Stomach (tissue), 9 donors: ENCODE data around the gene NRIP2. TPM values are rescaled to one million over a fixed set of nuclear protein-coding genes. Genes with fewer than 3 reads are reported as not detected.

Experiments
- DNase-seq, 2 donors: peaks; one replicate each; pipeline versions ENCODE4 v3.0.0 to v3.0.0-alpha.2; 2013 to 2019
- H3K27ac ChIP-seq, 5 donors: fragments of 200-600 bp in 4 of 5; sonication (generic) in 4 of 5; one replicate each; pipeline ENCODE4 v1.5.1; 2013 to 2019; ENCODE audit warnings: mild to moderate bottlenecking in 1 of 5, moderate library complexity in 1 of 5
- H3K27me3 ChIP-seq, 3 donors: fragments of 200-600 bp; sonication (generic); one replicate each; pipeline ENCODE4 v1.5.1; 2017 to 2019; ENCODE audit warnings: mixed run types in 1 of 3
- H3K36me3 ChIP-seq, 4 donors: fragments of 200-600 bp; sonication (generic); 1 replicate in 3 of 4; 2 replicates in 1 of 4; pipeline ENCODE4 v1.5.1; 2016 to 2019
- H3K4me1 ChIP-seq, 4 donors: fragments of 200-600 bp; sonication (generic); one replicate each; pipeline ENCODE4 v1.5.1; 2016 to 2019
- H3K4me3 ChIP-seq, 4 donors: fragments of 200-600 bp; sonication (generic) in 3 of 4; one replicate each; pipeline ENCODE4 v1.5.1; 2016 to 2019; ENCODE audit warnings: mild to moderate bottlenecking in 1 of 4
- H3K9me3 ChIP-seq, 4 donors: fragments of 200-600 bp; sonication (generic); one replicate each; pipeline ENCODE4 v1.5.1; 2016 to 2019
- CTCF ChIP-seq, 7 experiments: fragments of 450-650 bp in 4 of 7; fragments of 200-600 bp in 3 of 7; sonication (generic) in 3 of 7; IDR thresholded peaks; one replicate each; pipeline ENCODE4 v1.5.1; 2016 to 2019; ENCODE audit warnings: antibody characterized with exemption in 7 of 7, control low read depth in 2 of 7, mild to moderate bottlenecking in 1 of 7
- EP300 ChIP-seq: sonication (generic); formaldehyde crosslinking; IDR thresholded peaks from one replicate; pipeline ENCODE4 v1.6.1; 2017; ENCODE audit warnings: antibody characterized with exemption
- POLR2A ChIP-seq, 4 donors: fragments of 450-650 bp; IDR thresholded peaks; one replicate each; pipeline ENCODE4 v1.6.1; 2016; ENCODE audit warnings: antibody characterized with exemption in 4 of 4, control low read depth in 2 of 4, mild to moderate bottlenecking in 1 of 4, moderate library complexity in 1 of 4
- POLR2AphosphoS5 ChIP-seq, 3 donors: sonication (generic); formaldehyde crosslinking; IDR thresholded peaks; one replicate each; pipeline ENCODE4 v1.6.1; 2016; ENCODE audit warnings: antibody characterized with exemption in 3 of 3
- WGBS, 5 donors: extraction: QIAGEN DNeasy Blood & Tissue Kit in 3 of 5; methylation state at CpG; one replicate each; pipeline versions ENCODE4 v1.1.5 to v1.1.7; 2013 to 2018; 5-methylcytosine and 5-hydroxymethylcytosine counted together
- intact Hi-C: fragments of 100-400 bp; cut with DNase I; formaldehyde crosslinking; loops from one replicate; pipeline ENCODE4 v1.15.1; 2023; ENCODE audit warnings: low total_unique reads
- polyA plus RNA-seq, 3 donors: library from polyadenylated mRNA; stranded (reverse); fragments of 200-250 nt; gene quantifications; one replicate each; pipeline ENCODE4 v1.2.3, GENCODE V29; 2013
- total RNA-seq, 5 donors: library from RNA; depleted of rRNA; stranded (reverse); fragments of >200 nt; gene quantifications; one replicate each; pipeline versions ENCODE4 v1.1.0 to v1.2.3, GENCODE V29; 2014 to 2016
- donor health status: healthy with polysubstance abuse.
- donor health status: Bipolar disorder and iron deficiency.
- donor health status: healthy.

NRIP2 gene
- total and polyA plus RNA-seq, 8 donors = 0.31 to 24.3 (median 0.89) TPM; not detected in 2

- Histone ChIP-seq H3K4me1 (no peaks in the 10 kb centered on the region), H3K27me3 (peaks cover 0 to 4% (median 0%) of the 10 kb centered on the region in 3 donors), H3K27ac (no peak overlapping the region), H3K4me3 (no peak overlapping the region), H3K36me3 (no peaks in the 10 kb centered on the region), H3K9me3 (no peaks in the 10 kb centered on the region)
- intact Hi-C loops = no loop called here
- whole genome bisulfite sequencing, 5 donors = 83 to 89% (median 87%) methylated on average over 20 of the region's 20 CpGs
- TF ChIP-seq CTCF (IDR thresholded peaks at IDR 0.05) = no peak
- TF ChIP-seq EP300 = no peak
- TF ChIP-seq POLR2AphosphoS5 (IDR thresholded peaks at IDR 0.05) = no peak
- no peak for TF ChIP-seq POLR2A (IDR thresholded peaks at IDR 0.05)
- DNase-seq = no peak
Measured at GRCh38 chr12:2776129-2776806, 58.6 kb downstream of the NRIP2 start.

GRCh38 chr12:2775431-2775830 lies 59.4 kb downstream of the NRIP2 start:
- intact Hi-C loops = no loop called here
- 49 to 71% (median 64%) methylated on average over 7 to 8 of the region's 8 CpGs for WGBS, 5 donors
- no peak for TF ChIP-seq EP300
- no peak for TF ChIP-seq CTCF (IDR thresholded peaks at IDR 0.05)
- TF ChIP-seq POLR2A (IDR thresholded peaks at IDR 0.05) = no peak
- no peak for TF ChIP-seq POLR2AphosphoS5 (IDR thresholded peaks at IDR 0.05)

More at GRCh38 chr12:2775431-2775830, 59.4 kb downstream of the NRIP2 start:
- no peak overlapping the region for H3K27ac ChIP-seq
- H3K4me3 ChIP-seq = no peak overlapping the region
- no peaks in the 10 kb centered on the region for H3K36me3 ChIP-seq
- DNase-seq = peak in 1 of 2 donors; percentile 83
- H3K9me3 ChIP-seq = no peaks in the 10 kb centered on the region
- no peaks in the 10 kb centered on the region for H3K4me1 ChIP-seq
- peaks cover 0 to 4% (median 0%) of the 10 kb centered on the region in 3 donors for H3K27me3 ChIP-seq

Other genes starting within 250 kb of the NRIP2 start
- 10 to 100 TPM; 25.3 to 57.2 (median 39.4) TPM for gene FKBP4, start 40.1 kb downstream of the NRIP2 start, total RNA-seq
- 10 to 100 TPM; 46.9 to 51.4 (median 51.3) TPM for gene FKBP4, start 40.1 kb downstream of the NRIP2 start, polyA plus RNA-seq
- 100 to 1,000 TPM in 3 of 5 donors, 10 to 100 TPM in 2; 19.1 to 208 (median 157) TPM for gene ITFG2, start 22.4 kb downstream of the NRIP2 start, total RNA-seq
- gene ITFG2, start 22.4 kb downstream of the NRIP2 start, polyA plus RNA-seq = 10 to 100 TPM; 14.9 to 27.8 (median 26.3) TPM
- not detected for gene TEX52, start 22.0 kb upstream of the NRIP2 start, total RNA-seq
- gene TEX52, start 22.0 kb upstream of the NRIP2 start, polyA plus RNA-seq = not detected
- gene FOXM1, start 42.1 kb upstream of the NRIP2 start, total RNA-seq = 10 to 100 TPM in 2 of 5 donors, 1 to 10 TPM in 2, not detected in 1; 3.5 to 23.2 (median 7.1) TPM
- gene FOXM1, start 42.1 kb upstream of the NRIP2 start, polyA plus RNA-seq = 10 to 100 TPM in 1 of 3 donors, 1 to 10 TPM in 2; 3.7 to 10.5 (median 7.6) TPM
- gene RHNO1, start 42.2 kb upstream of the NRIP2 start, total RNA-seq = 10 to 100 TPM in 2 of 5 donors, 1 to 10 TPM in 2, not detected in 1; 7.0 to 92.0 (median 14.1) TPM
- 10 to 100 TPM; 12.7 to 18.4 (median 14.7) TPM for gene RHNO1, start 42.2 kb upstream of the NRIP2 start, polyA plus RNA-seq
- gene TULP3, start 55.9 kb upstream of the NRIP2 start, total RNA-seq = 10 to 100 TPM; 10.7 to 73.5 (median 30.3) TPM
- 10 to 100 TPM in 2 of 3 donors, 1 to 10 TPM in 1; 9.2 to 11.7 (median 11.3) TPM for gene TULP3, start 55.9 kb upstream of the NRIP2 start, polyA plus RNA-seq
- 1 to 10 TPM in 3 of 5 donors, not detected in 2; 7.9 to 8.4 (median 8.3) TPM for gene TEAD4, start 124.4 kb upstream of the NRIP2 start, total RNA-seq
- 10 to 100 TPM in 1 of 3 donors, 1 to 10 TPM in 2; 5.7 to 10.6 (median 9.2) TPM for gene TEAD4, start 124.4 kb upstream of the NRIP2 start, polyA plus RNA-seq
- 10 to 100 TPM in 3 of 5 donors, 1 to 10 TPM in 2; 1.4 to 58.3 (median 15.6) TPM for gene TSPAN9, start 242.3 kb upstream of the NRIP2 start, total RNA-seq
- 1 to 10 TPM; 4.1 to 9.4 (median 6.4) TPM for gene TSPAN9, start 242.3 kb upstream of the NRIP2 start, polyA plus RNA-seq